ENCODE results near the gene ORAI3. TPM values are rescaled to one million over a fixed set of nuclear protein-coding genes. Genes with fewer than 3 reads are reported as not detected.
A peak's percentile ranks its signal among the peaks of the same experiment; 100 is the strongest.

Gene ORAI3
- total and polyA plus RNA-seq, 2 of the 13 experiments (the other 11 are each of a cell fraction or from before 2014, with no cell fraction given), result 11.4 to 32.0 TPM

- TF ChIP-seq ZBTB43 (CRISPR knock-in tag; conservative IDR thresholded peaks at IDR 0.05), result 0 out of 2 replicates have a peak, but pooled peaks have one; percentile 44
- peak; percentile 81 for TF ChIP-seq CREM (IDR thresholded peaks at IDR 0.05)
- TF ChIP-seq CREM (CRISPR knock-in tag; IDR thresholded peaks at IDR 0.05), result no peak
- peak; percentile 90 for TF ChIP-seq RCOR2 (CRISPR knock-in tag; IDR thresholded peaks at IDR 0.05)
- no peak for TF ChIP-seq CBX2 (IDR thresholded peaks at IDR 0.05; ENCODE audit: low read depth, low read length)
- TF ChIP-seq CBX2 (CRISPR knock-in tag; IDR thresholded peaks at IDR 0.05; ENCODE audit: low read depth), result no peak
- peak; percentile 69; the same call in 1 of the 2 replicates for TF ChIP-seq ZNF549 (CRISPR knock-in tag; IDR thresholded peaks at IDR 0.05)
- 0 out of 2 replicates have a peak, but pooled peaks have one; percentile 64 for TF ChIP-seq SNAPC5 (CRISPR knock-in tag; IDR thresholded peaks at IDR 0.05; ENCODE audit: borderline replicate concordance)
- TF ChIP-seq HOXA7 (CRISPR knock-in tag; IDR thresholded peaks at IDR 0.05), result no peak
- TF ChIP-seq MXD1 (CRISPR knock-in tag; IDR thresholded peaks at IDR 0.05), result peak; percentile 42
- no peak for TF ChIP-seq ATF7 (IDR thresholded peaks at IDR 0.05)
- TF ChIP-seq ATF7 (CRISPR knock-in tag; IDR thresholded peaks at IDR 0.05), result 0 out of 2 replicates have a peak, but pooled peaks have one; percentile 56
- TF ChIP-seq PITX1 (CRISPR knock-in tag; IDR thresholded peaks at IDR 0.05), result no peak
- peak; percentile 26; the same call in 1 of the 2 replicates for TF ChIP-seq ZNF747 (CRISPR knock-in tag; IDR thresholded peaks at IDR 0.05; ENCODE audit: borderline replicate concordance)
- TF ChIP-seq ZNF577 (CRISPR knock-in tag; IDR thresholded peaks at IDR 0.05; ENCODE audit: borderline replicate concordance, low read depth), result no peak
- TF ChIP-seq TARDBP (CRISPR knock-in tag; IDR thresholded peaks at IDR 0.05), result peak; percentile 63; the same call in 1 of the 2 replicates
- no peak for TF ChIP-seq SOX6 (IDR thresholded peaks at IDR 0.05)
- peak; percentile 13; the same call in 1 of the 2 replicates for TF ChIP-seq SOX6 (CRISPR knock-in tag; IDR thresholded peaks at IDR 0.05)
- peak; percentile 60; the same call in 1 of the 2 replicates for TF ChIP-seq ETV5 (CRISPR knock-in tag; IDR thresholded peaks at IDR 0.05; ENCODE audit: borderline replicate concordance)
- no peak; the same call in 1 of the 2 replicates for TF ChIP-seq BORCS8-MEF2B (CRISPR knock-in tag; IDR thresholded peaks at IDR 0.05)
- TF ChIP-seq HIVEP1 (CRISPR knock-in tag; IDR thresholded peaks at IDR 0.05), result peak; percentile 76; the same call in 1 of the 2 replicates
- 0 out of 2 replicates have a peak, but pooled peaks have one; percentile 55 for TF ChIP-seq TGIF2 (CRISPR knock-in tag; IDR thresholded peaks at IDR 0.05)
- TF ChIP-seq RELA (CRISPR knock-in tag; IDR thresholded peaks at IDR 0.05), result peak; percentile 89; the same call in 1 of the 2 replicates
- no peak for TF ChIP-seq AFF4 (CRISPR knock-in tag; IDR thresholded peaks at IDR 0.05)
- TF ChIP-seq NFKB2 (CRISPR knock-in tag; IDR thresholded peaks at IDR 0.05; ENCODE audit: borderline replicate concordance), result peak; percentile 31; the same call in 1 of the 2 replicates
- TF ChIP-seq ISL2 (CRISPR knock-in tag; IDR thresholded peaks at IDR 0.05), result peak; percentile 44; the same call in 1 of the 2 replicates
- TF ChIP-seq ZFP36 (IDR thresholded peaks at IDR 0.05; ENCODE audit: borderline replicate concordance, low read depth, low read length, partially characterized antibody), result no peak
Measured at GRCh38 chr16:30996324-30996984, 47.6 kb downstream of the ORAI3 start (continued).
